ENCODE measurements around the gene ADAMTS2. TPM values are rescaled to one million over a fixed set of nuclear protein-coding genes. Genes with fewer than 3 reads are reported as not detected.
A peak's percentile ranks its signal among the peaks of the same experiment; 100 is the strongest.

Gene ADAMTS2
- polyA plus RNA-seq, 3 donors = 0.74 to 2.3 TPM; not detected in 1

- intact Hi-C loops (cut with micrococcal nuclease) = no loop called here
- Histone ChIP-seq H3K4me1 (ENCODE audit: control insufficient read depth in 1 of 2, insufficient read depth in 2 of 2, low read length in 2 of 2) (no peaks in the 10 kb centered on the region), H3K36me3 (replicated peaks in 1 of 2; ENCODE audit: control insufficient read depth in 1 of 2, insufficient read depth in 2 of 2, low read length in 2 of 2) (no peaks in the 10 kb centered on the region), H4K20me1 (ENCODE audit: insufficient read depth, low read length) (no peaks in the 10 kb centered on the region), H3K27ac (ENCODE audit: low read depth in 1 of 2, low read length in 2 of 2) (no peak overlapping the region), H3K4me3 (replicated peaks in 1 of 3; ENCODE audit: low read depth in 2 of 3, low read length in 3 of 3) (no peak overlapping the region), H3K79me2 (ENCODE audit: insufficient read depth, low read length) (no peaks in the 10 kb centered on the region), H3K4me2 (replicated peaks; ENCODE audit: extremely low read depth, low read length, poor library complexity, severe bottlenecking) (no peak overlapping the region), H3K27me3 (ENCODE audit: control insufficient read depth in 2 of 2, insufficient read depth in 2 of 2, low read length in 2 of 2) (no peaks in the 10 kb centered on the region), H2AFZ (ENCODE audit: insufficient read depth, low read depth, low read length, poor library complexity, severe bottlenecking) (no peak overlapping the region), H3K9ac (ENCODE audit: insufficient read depth, low read length, poor library complexity, severe bottlenecking) (no peak overlapping the region), H3K9me3 (replicated peaks in 1 of 2; ENCODE audit: control insufficient read depth in 1 of 2, insufficient read depth in 1 of 2, low read length in 2 of 2) (no peaks in the 10 kb centered on the region)
- Mint-ChIP-seq H3K9me3 (peaks cover 0 to 5% (median 0%) of the 10 kb centered on the region in 7 donors), H3K36me3 (no peaks in the 10 kb centered on the region), H3K4me3 (no peak overlapping the region), H3K4me1 (no peaks in the 10 kb centered on the region), H3K27me3 (ENCODE audit: low read depth in 3 of 3) (peaks cover 0 to 8% (median 6%) of the 10 kb centered on the region in 3 donors), H3K27ac (no peak overlapping the region)
- 78% methylated on average over 1 of the region's 2 CpGs for WGBS (ENCODE audit: insufficient coverage)
- TF ChIP-seq CTCF (IDR thresholded peaks at IDR 0.05) = no peak
- no peak for DNase-seq
These were observed 30.6 kb upstream of the ADAMTS2 start for GRCh38 chr5:179375831-179376365.

- Mint-ChIP-seq H3K27ac (peak overlapping the region in 2 of 7 donors; percentile 18 to 69), H3K36me3 (no peaks in the 10 kb centered on the region), H3K9me3 (peaks cover 0 to 5% (median 0%) of the 10 kb centered on the region in 7 donors), H3K4me3 (no peak overlapping the region), H3K27me3 (ENCODE audit: low read depth in 3 of 3) (peaks cover 0 to 11% (median 6%) of the 10 kb centered on the region in 3 donors), H3K4me1 (no peaks in the 10 kb centered on the region)
- no peaks in the 10 kb centered on the region for H3K36me3 ChIP-seq (replicated peaks in 1 of 2; ENCODE audit: control insufficient read depth in 1 of 2, insufficient read depth in 2 of 2, low read length in 2 of 2)
- no peak for TF ChIP-seq CTCF (IDR thresholded peaks at IDR 0.05)
- H3K9me3 ChIP-seq (replicated peaks in 1 of 2; ENCODE audit: control insufficient read depth in 1 of 2, insufficient read depth in 1 of 2, low read length in 2 of 2) = no peaks in the 10 kb centered on the region
- no peak overlapping the region for H2AFZ ChIP-seq (ENCODE audit: insufficient read depth, low read depth, low read length, poor library complexity, severe bottlenecking)
- H3K9ac ChIP-seq (ENCODE audit: insufficient read depth, low read length, poor library complexity, severe bottlenecking) = no peak overlapping the region
- WGBS (ENCODE audit: insufficient coverage) = 81% methylated on average over 2 of the region's 3 CpGs
- no peaks in the 10 kb centered on the region for H4K20me1 ChIP-seq (ENCODE audit: insufficient read depth, low read length)
- H3K4me3 ChIP-seq (replicated peaks in 1 of 3; ENCODE audit: low read depth in 2 of 3, low read length in 3 of 3) = no peak overlapping the region
- H3K4me1 ChIP-seq (ENCODE audit: control insufficient read depth in 1 of 2, insufficient read depth in 2 of 2, low read length in 2 of 2) = no peaks in the 10 kb centered on the region
- no peak for DNase-seq
- H3K27ac ChIP-seq (ENCODE audit: low read depth in 1 of 2, low read length in 2 of 2) = no peak overlapping the region
- H3K4me2 ChIP-seq (replicated peaks; ENCODE audit: extremely low read depth, low read length, poor library complexity, severe bottlenecking) = no peak overlapping the region
- intact Hi-C loops (cut with micrococcal nuclease) = no loop called here
- no peaks in the 10 kb centered on the region for H3K27me3 ChIP-seq (ENCODE audit: control insufficient read depth in 2 of 2, insufficient read depth in 2 of 2, low read length in 2 of 2)
- H3K79me2 ChIP-seq (ENCODE audit: insufficient read depth, low read length) = no peaks in the 10 kb centered on the region
These were observed 30.0 kb upstream of the ADAMTS2 start for GRCh38 chr5:179375236-179375685.
